Gastrocnemius medialis (tissue), 4 donors: ENCODE data around the gene CNGA4. TPM values are rescaled to one million over a fixed set of nuclear protein-coding genes. Genes with fewer than 3 reads are reported as not detected.

Experiments
- ATAC-seq, 2 donors: fragments of 150-250 bp; one replicate each; pipeline ENCODE4 v1.9.1; 2016
- DNase-seq, 2 donors: peaks; one replicate each; pipeline ENCODE4 v3.0.0-alpha.2; 2019
- H3K27ac ChIP-seq, 4 donors: fragments of 200-600 bp; sonication (generic); 1 replicate in 1 of 4; 2 replicates in 3 of 4; pipeline ENCODE4 v1.5.1; 2016 to 2018; ENCODE audit warnings: mild to moderate bottlenecking in 2 of 4, moderate library complexity in 1 of 4
- H3K27me3 ChIP-seq, 3 donors: fragments of 200-600 bp; sonication (generic) in 2 of 3; 1 replicate in 1 of 3; 2 replicates in 2 of 3; pipeline versions ENCODE4 v1.5.1 to v1.6.0; 2016 to 2019; ENCODE audit warnings: mild to moderate bottlenecking in 1 of 3, moderate library complexity in 1 of 3
- H3K36me3 ChIP-seq, 2 donors: fragments of 200-600 bp; sonication (generic) in 1 of 2; one replicate each; pipeline ENCODE4 v1.5.1; 2017 to 2018
- H3K4me1 ChIP-seq, 2 donors: fragments of 200-600 bp; sonication (generic) in 1 of 2; one replicate each; pipeline ENCODE4 v1.5.1; 2016 to 2017; ENCODE audit warnings: mild to moderate bottlenecking in 2 of 2
- H3K4me3 ChIP-seq, 4 donors: fragments of 200-600 bp; sonication (generic) in 3 of 4; 1 replicate in 1 of 4; 2 replicates in 3 of 4; pipeline ENCODE4 v1.5.1; 2016 to 2019; ENCODE audit warnings: mild to moderate bottlenecking in 2 of 4
- H3K9me3 ChIP-seq, 3 donors: fragments of 200-600 bp; sonication (generic) in 2 of 3; 1 replicate in 1 of 3; 2 replicates in 2 of 3; pipeline ENCODE4 v1.5.1; 2016 to 2019
- CTCF ChIP-seq, 5 experiments: fragments of 450-650 bp in 3 of 5; fragments of 200-600 bp in 2 of 5; sonication (generic) in 2 of 5; IDR thresholded peaks in 4 of 5; conservative IDR thresholded peaks in 1 of 5; 1 replicate in 4 of 5; 2 replicates in 1 of 5; pipeline ENCODE4 v1.5.1; 2016 to 2019; ENCODE audit warnings: antibody characterized with exemption in 5 of 5, mild to moderate bottlenecking in 3 of 5, moderate library complexity in 3 of 5
- POLR2A ChIP-seq, 2 donors: fragments of 450-650 bp; IDR thresholded peaks; one replicate each; pipeline ENCODE4 v1.6.1; 2017; ENCODE audit warnings: antibody characterized with exemption in 2 of 2, mild to moderate bottlenecking in 2 of 2, moderate library complexity in 2 of 2
- in situ Hi-C, 4 donors: fragments of 200-750 bp; cut with MboI; loops; one replicate each; pipeline versions ENCODE4 v1.15.0 to v1.8.0; 2017; ENCODE audit warnings: low sequenced_read_pairs in 4 of 4
- intact Hi-C: fragments of 100-400 bp; cut with DNase I; formaldehyde crosslinking; loops from one replicate; pipeline ENCODE4 v1.15.1; 2023; ENCODE audit warnings: low total_unique reads
- total RNA-seq, 4 donors: library from RNA; depleted of rRNA; stranded (reverse); fragments of >200 nt; gene quantifications; one replicate each; pipeline versions ENCODE4 v1.1.0 to v1.2.3, GENCODE V29; 2016

The CNGA4 gene
- total RNA-seq, 4 donors from 2014 or later, result not detected

DNA sequence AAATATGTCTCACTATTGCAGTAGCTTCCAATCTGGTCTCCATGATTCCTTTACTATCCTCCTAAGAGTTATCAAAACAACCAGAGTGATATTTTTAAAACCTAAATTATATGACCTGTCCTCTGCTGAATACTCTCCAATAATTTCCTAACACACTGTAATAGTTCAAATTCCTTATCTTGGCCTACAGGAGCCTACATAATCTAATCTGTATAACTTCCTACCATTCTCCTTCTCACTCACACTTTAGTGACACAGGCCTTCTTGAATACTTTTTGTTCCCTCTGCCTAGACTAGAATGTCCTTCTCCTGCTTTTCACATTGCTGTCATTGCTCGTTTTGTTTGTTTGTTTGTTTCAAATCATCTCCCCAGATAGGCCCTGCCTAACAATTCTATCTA lies 13.9 kb upstream of the CNGA4 start:
- Histone ChIP-seq H3K9me3 (no peaks in the 10 kb centered on the region), H3K36me3 (peaks cover 0 to 43% of the 10 kb centered on the region in 2 donors), H3K27me3 (no peaks in the 10 kb centered on the region), H3K27ac (no peak overlapping the region), H3K4me1 (peaks cover 8 to 10% of the 10 kb centered on the region in 2 donors), H3K4me3 (no peak overlapping the region)
- TF ChIP-seq CTCF (IDR thresholded peaks at IDR 0.05 in 4 of 5, conservative IDR thresholded peaks at IDR 0.05 in 1 of 5) (no peak), POLR2A (IDR thresholded peaks at IDR 0.05) (no peak)
- in situ Hi-C loops, result loop anchor here (25.0 kb wide), 2 partner anchors 137 to 262 kb away; partner anchors contain the start of genes ARFIP2 (in 3 of the 4), DNHD1 (in 3 of the 4) and TIMM10B (in 3 of the 4)
- no peak for ATAC-seq
- intact Hi-C loops, result no loop called here
- no peak for DNase-seq

GRCh38 chr11:6225896-6226295 lies 13.0 kb upstream of the CNGA4 start:
- peaks cover 0 to 34% of the 10 kb centered on the region in 2 donors for H3K36me3 ChIP-seq
- H3K4me1 ChIP-seq, result peaks cover 8 to 10% of the 10 kb centered on the region in 2 donors
- TF ChIP-seq CTCF (IDR thresholded peaks at IDR 0.05 in 4 of 5, conservative IDR thresholded peaks at IDR 0.05 in 1 of 5), result no peak
- TF ChIP-seq POLR2A (IDR thresholded peaks at IDR 0.05), result no peak
- intact Hi-C loops (no loop called here), in situ Hi-C loops (loop anchor here (25.0 kb wide), 2 partner anchors 136 to 261 kb away; partner anchors contain the start of genes ARFIP2 (in 3 of the 4), DNHD1 (in 3 of the 4) and TIMM10B (in 3 of the 4))
- H3K27me3 ChIP-seq, result no peaks in the 10 kb centered on the region
- no peak overlapping the region for H3K27ac ChIP-seq
- H3K4me3 ChIP-seq, result no peak overlapping the region
- H3K9me3 ChIP-seq, result no peaks in the 10 kb centered on the region
- no peak for DNase-seq
- ATAC-seq, result no peak

GRCh38 chr11:6228520-6228919 lies 10.4 kb upstream of the CNGA4 start:
- in situ Hi-C loops (loop anchor here (25.0 kb wide), 2 partner anchors 134 to 259 kb away; partner anchors contain the start of genes ARFIP2 (in 3 of the 4), DNHD1 (in 3 of the 4) and TIMM10B (in 3 of the 4)), intact Hi-C loops (no loop called here)
- Histone ChIP-seq H3K4me1 (peaks cover 17 to 21% of the 10 kb centered on the region in 2 donors), H3K4me3 (no peak overlapping the region), H3K27me3 (no peaks in the 10 kb centered on the region), H3K27ac (no peak overlapping the region), H3K36me3 (peaks cover 0 to 8% of the 10 kb centered on the region in 2 donors), H3K9me3 (no peaks in the 10 kb centered on the region)
- ATAC-seq, result no peak
- no peak for TF ChIP-seq CTCF (IDR thresholded peaks at IDR 0.05 in 4 of 5, conservative IDR thresholded peaks at IDR 0.05 in 1 of 5)
- no peak for TF ChIP-seq POLR2A (IDR thresholded peaks at IDR 0.05)
- DNase-seq, result no peak

GRCh38 chr11:6229911-6230310 lies 9.0 kb upstream of the CNGA4 start:
- no peak for DNase-seq
- H3K9me3 ChIP-seq, result no peaks in the 10 kb centered on the region
- ATAC-seq, result no peak
- no peaks in the 10 kb centered on the region for H3K36me3 ChIP-seq
- no peak overlapping the region for H3K4me3 ChIP-seq
- H3K27ac ChIP-seq, result no peak overlapping the region
- H3K27me3 ChIP-seq, result no peaks in the 10 kb centered on the region
- TF ChIP-seq POLR2A (IDR thresholded peaks at IDR 0.05), result no peak
- intact Hi-C loops, result loop anchor here (10.0 kb wide), 1 partner anchor 375 kb away; the partner anchor contains the start of genes ILK and RRP8
- peaks cover 18 to 25% of the 10 kb centered on the region in 2 donors for H3K4me1 ChIP-seq
- in situ Hi-C loops, result loop anchor here (10.0 to 25.0 kb wide), 3 partner anchors 132 to 385 kb away; partner anchors contain the start of genes ARFIP2 (in 3 of the 4), DNHD1 (in 3 of the 4), TIMM10B (in 3 of the 4) and TAF10 (in 1 of the 4)

DNA sequence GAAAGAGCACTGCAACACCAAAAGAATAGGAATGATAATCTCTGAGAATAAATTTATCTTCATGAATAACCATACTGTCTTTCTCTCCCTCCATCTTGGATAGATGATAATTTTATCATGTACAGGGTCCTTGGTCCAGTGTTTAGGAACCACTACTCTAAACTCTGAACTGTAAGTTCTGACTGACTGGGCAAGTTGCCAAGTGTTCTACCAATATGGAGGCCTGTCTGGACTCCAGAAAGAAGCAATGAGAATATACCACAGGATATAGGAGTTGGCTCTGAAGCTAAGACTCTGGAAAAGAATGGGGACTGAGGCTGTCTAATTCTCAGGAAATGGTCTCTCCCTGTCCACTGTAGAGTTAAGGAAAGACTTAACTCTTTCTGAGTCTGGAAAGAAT lies 6.0 kb upstream of the CNGA4 start:
- DNase-seq (no peak), ATAC-seq (no peak)
- Histone ChIP-seq H3K27ac (no peak overlapping the region), H3K9me3 (no peaks in the 10 kb centered on the region), H3K4me1 (peaks cover 14 to 24% of the 10 kb centered on the region in 2 donors), H3K36me3 (no peaks in the 10 kb centered on the region), H3K4me3 (no peak overlapping the region), H3K27me3 (no peaks in the 10 kb centered on the region)
- TF ChIP-seq CTCF (IDR thresholded peaks at IDR 0.05 in 4 of 5, conservative IDR thresholded peaks at IDR 0.05 in 1 of 5), result no peak
- no peak for TF ChIP-seq POLR2A (IDR thresholded peaks at IDR 0.05)
- in situ Hi-C loops, result loop anchor here (10.0 to 25.0 kb wide), 3 partner anchors 129 to 382 kb away; partner anchors contain the start of genes ARFIP2 (in 3 of the 4), DNHD1 (in 3 of the 4), TIMM10B (in 3 of the 4) and TAF10 (in 1 of the 4)
- intact Hi-C loops, result loop anchor here (10.0 kb wide), 1 partner anchor 372 kb away; the partner anchor contains the start of genes ILK and RRP8
